SK-N-SH (cell line): ENCODE data around the gene USP31. TPM values are rescaled to one million over a fixed set of nuclear protein-coding genes. Genes with fewer than 3 reads are reported as not detected.

Experiments
- CTCF ChIA-PET: fragments of 300-600, 350-600 bp; formaldehyde crosslinking; extraction: SDS; loops from one replicate; lab custom pipeline; 2021; lab: Yijun Ruan, JAX
- POLR2A ChIA-PET: fragments of 350-600 bp; sonication (Branson Sonifier 250); formaldehyde crosslinking; extraction: SDS; loops from one replicate; lab custom pipeline; 2020; ENCODE audit warnings: antibody characterized with exemption, inconsistent platforms; lab: Yijun Ruan, JAX
- DNase-seq: peaks from one replicate; pipeline ENCODE4 v3.0.0; 2012
- H2AFZ ChIP-seq: fragments of 200-600 bp; sonication (generic); 2 replicates; pipeline ENCODE4 v1.8.1; 2016; ENCODE audit warnings: antibody characterized with exemption, mild to moderate bottlenecking, low read depth
- H3F3A ChIP-seq: fragments of 200-600 bp; sonication (generic); replicated peaks from 2 replicates; pipeline ENCODE3; 2016; ENCODE audit warnings: antibody characterized with exemption, mild to moderate bottlenecking; ENCODE audit not compliant: insufficient read depth
- H3K27ac ChIP-seq, 2 experiments: fragments of 200-500 bp in 1 of 2; fragments of 200-600 bp in 1 of 2; sonication (Bioruptor generic) in 1 of 2; sonication (generic), shearing (Covaris generic) in 1 of 2; 2 replicates each; pipeline versions ENCODE4 v1.5.1 to v1.6.1; 2014 to 2016; ENCODE audit warnings: low read depth in 2 of 2, inconsistent platforms in 1 of 2, low read length in 1 of 2, mild to moderate bottlenecking in 1 of 2, mixed read lengths in 1 of 2
- H3K27me3 ChIP-seq: fragments of 200-600 bp; sonication (generic), shearing (Covaris generic); 2 replicates; pipeline ENCODE4 v1.6.1; 2016; ENCODE audit warnings: mixed run types; ENCODE audit not compliant: insufficient read depth
- H3K36me3 ChIP-seq, 2 experiments: fragments of 200-500 bp in 1 of 2; fragments of 200-600 bp in 1 of 2; sonication (Bioruptor generic) in 1 of 2; sonication (generic) in 1 of 2; replicated peaks in 1 of 2; 2 replicates each; pipeline versions ENCODE3 to v1.5.1; 2014 to 2016; ENCODE audit warnings: low read length in 1 of 2, mild to moderate bottlenecking in 1 of 2; ENCODE audit not compliant: insufficient read depth in 2 of 2, control insufficient read depth in 1 of 2
- H3K4me1 ChIP-seq, 2 experiments: fragments of 200-500 bp in 1 of 2; fragments of 200-600 bp in 1 of 2; sonication (Bioruptor generic) in 1 of 2; sonication (generic), shearing (Covaris generic) in 1 of 2; 2 replicates each; pipeline versions ENCODE4 v1.5.1 to v1.6.1; 2014 to 2016; ENCODE audit warnings: low read depth in 1 of 2, low read length in 1 of 2, mixed run types in 1 of 2; ENCODE audit not compliant: insufficient read depth in 2 of 2, control insufficient read depth in 1 of 2
- H3K4me2 ChIP-seq: fragments of 200-600 bp; sonication (generic), shearing (Covaris generic); 2 replicates; pipeline ENCODE4 v1.6.1; 2017; ENCODE audit warnings: mixed run types
- H3K4me3 ChIP-seq, 2 experiments: fragments of 200-500 bp in 1 of 2; fragments of 200-600 bp in 1 of 2; sonication (Bioruptor generic) in 1 of 2; sonication (generic), shearing (Covaris generic) in 1 of 2; 2 replicates each; pipeline versions ENCODE4 v1.5.1 to v1.8.1; 2014 to 2016; ENCODE audit warnings: low read depth in 2 of 2, inconsistent platforms in 1 of 2, low read length in 1 of 2, mild to moderate bottlenecking in 1 of 2, mixed read lengths in 1 of 2, moderate library complexity in 1 of 2
- H3K79me2 ChIP-seq: fragments of 200-600 bp; sonication (generic); 2 replicates; pipeline ENCODE4 v1.8.1; 2017; ENCODE audit warnings: mild to moderate bottlenecking; ENCODE audit not compliant: insufficient read depth
- H3K9ac ChIP-seq: fragments of 200-600 bp; sonication (generic); 2 replicates; pipeline ENCODE4 v1.6.1; 2017; ENCODE audit warnings: mixed run types
- H3K9me2 ChIP-seq: fragments of 200-600 bp; sonication (generic); 2 replicates; pipeline ENCODE4 v1.6.1; 2017; ENCODE audit warnings: mixed run types
- H3K9me3 ChIP-seq: fragments of 200-600 bp; sonication (generic); 2 replicates; pipeline ENCODE4 v1.6.1; 2017; ENCODE audit warnings: mixed run types, mild to moderate bottlenecking, moderate library complexity
- H4K20me1 ChIP-seq: fragments of 200-600 bp; sonication (generic); 2 replicates; pipeline ENCODE4 v1.6.1; 2017; ENCODE audit warnings: mild to moderate bottlenecking, mixed run types; ENCODE audit not compliant: insufficient read depth
- CHD2 ChIP-seq: fragments of 150-350 bp; IDR thresholded peaks from 2 replicates; pipeline ENCODE4 v1.6.1; 2018; ENCODE audit warnings: low read length; ENCODE audit not compliant: partially characterized antibody
- EP300 ChIP-seq, 2 experiments: IDR thresholded peaks; 2 replicates each; pipeline versions ENCODE4 v1.4.0 to v1.6.1; 2012; ENCODE audit warnings: borderline replicate concordance in 1 of 2, low read depth in 1 of 2, low read length in 1 of 2
- FOXM1 ChIP-seq: IDR thresholded peaks from 2 replicates; pipeline ENCODE4 v1.4.0; 2012; ENCODE audit warnings: low read depth, mild to moderate bottlenecking
- GATA2 ChIP-seq: sonication (generic); formaldehyde crosslinking; IDR thresholded peaks from 2 replicates; pipeline ENCODE4 v1.5.0; 2020; ENCODE audit warnings: mild to moderate bottlenecking, missing genetic modification reagents
- MEF2A ChIP-seq: IDR thresholded peaks from 2 replicates; pipeline ENCODE4 v1.4.0; 2012; ENCODE audit warnings: low read depth, borderline replicate concordance
- NFIC ChIP-seq: IDR thresholded peaks from 2 replicates; pipeline ENCODE4 v1.4.0; 2012; ENCODE audit warnings: borderline replicate concordance
- POLR2AphosphoS5 ChIP-seq: IDR thresholded peaks from 2 replicates; pipeline ENCODE4 v1.6.1; 2012; ENCODE audit warnings: low read depth, low read length
- RCOR1 ChIP-seq: fragments of 150-350 bp; IDR thresholded peaks from 2 replicates; pipeline ENCODE4 v1.6.1; 2017; ENCODE audit warnings: antibody characterized with exemption, low read length
- REST ChIP-seq: IDR thresholded peaks from 2 replicates; pipeline ENCODE4 v1.6.1; 2012; ENCODE audit warnings: mild to moderate bottlenecking, low read depth, low read length, moderate library complexity
- SMC3 ChIP-seq: IDR thresholded peaks from 2 replicates; pipeline ENCODE4 v1.6.1; 2012; ENCODE audit warnings: low read depth, low read length, improper control_type of control experiment
- TCF12 ChIP-seq: IDR thresholded peaks from 2 replicates; pipeline ENCODE4 v1.4.0; 2012
- TEAD4 ChIP-seq: IDR thresholded peaks from 2 replicates; pipeline ENCODE4 v1.4.0; 2012; ENCODE audit warnings: mild to moderate bottlenecking, borderline replicate concordance; ENCODE audit not compliant: insufficient read depth
- ZBTB33 ChIP-seq: IDR thresholded peaks from 2 replicates; pipeline ENCODE4 v1.4.0; 2012; ENCODE audit warnings: low read depth, borderline replicate concordance
- WGBS: methylation state at CpG from one replicate; pipeline ENCODE4 v1.1.6; 2017; ENCODE audit warnings: low lambda C conversion rate; 5-methylcytosine and 5-hydroxymethylcytosine counted together
- polyA plus RNA-seq, 3 experiments: library from polyadenylated mRNA; depleted of rRNA; stranded (reverse); fragments of >200 nt; gene quantifications; 2 replicates each; pipeline ENCODE4 v1.2.3, GENCODE V29; 2012

Gene USP31
- polyA plus RNA-seq, 1 of the 3 experiments (the other 2 are of a cell fraction): 3.2 TPM

GRCh38 chr16:23128056-23128455, 21.2 kb downstream of the USP31 start (continued):
- no peak for TF ChIP-seq REST

GRCh38 chr16:23125277-23125676, 24.0 kb downstream of the USP31 start:
- WGBS: 86% methylated on average over 2 of the region's 2 CpGs
- peaks cover 35% of the 10 kb centered on the region; the same call in 1 of the 2 replicates for H4K20me1 ChIP-seq
- no peak overlapping the region for H3K27ac ChIP-seq
- ChIA-PET CTCF (interaction anchor here (0.6 kb wide), 1 partner anchor 309 kb away, joined by 3 read pairs; no protein-coding TSS in a partner anchor), POLR2A (no interaction called here)
- TF ChIP-seq TEAD4: no peak
- TF ChIP-seq RCOR1: no peak
- TF ChIP-seq SMC3: no peak
- no peak for TF ChIP-seq POLR2AphosphoS5
- no peak for TF ChIP-seq EP300 (IDR thresholded peaks at IDR 0.05; ENCODE audit: borderline replicate concordance in 1 of 2, low read depth in 1 of 2, low read length in 1 of 2)
- TF ChIP-seq MEF2A: no peak
- no peak for TF ChIP-seq REST
- no peak for TF ChIP-seq FOXM1
- TF ChIP-seq TCF12: no peak
- no peak for TF ChIP-seq GATA2 (CRISPR knock-in tag)
- TF ChIP-seq ZBTB33: no peak
- TF ChIP-seq CHD2: no peak
- no peak for TF ChIP-seq NFIC
- H2AFZ ChIP-seq: no peak overlapping the region
- no peak overlapping the region for H3K4me3 ChIP-seq
- H3K36me3 ChIP-seq: no peaks in the 10 kb centered on the region
- H3K9me3 ChIP-seq: no peaks in the 10 kb centered on the region
- H3F3A ChIP-seq: peaks cover 4% of the 10 kb centered on the region
- H3K9ac ChIP-seq: no peak overlapping the region
- H3K4me1 ChIP-seq: peaks cover 4 to 14% of the 10 kb centered on the region in 2 experiments; a peak in 2 of 4 replicates
- no peak for DNase-seq
- no peaks in the 10 kb centered on the region for H3K27me3 ChIP-seq
- no peaks in the 10 kb centered on the region for H3K9me2 ChIP-seq
- H3K4me2 ChIP-seq: no peak overlapping the region
- H3K79me2 ChIP-seq: peaks cover 99% of the 10 kb centered on the region
